OCI-LY7 (cell line): Measurements from ENCODE around the gene COL6A2. TPM values are rescaled to one million over a fixed set of nuclear protein-coding genes. Genes with fewer than 3 reads are reported as not detected.

ENCODE experiments used
- BruUV-seq: library from RNA; stranded (reverse); fragments of 400-500 nt; replicated peaks from 2 replicates; lab custom pipeline; 2021; lab: Mats Ljungman, UMichigan
- CTCF ChIA-PET: fragments of 300-600 bp; sonication (Branson Sonifier 250); formaldehyde crosslinking; loops from one replicate; lab custom pipeline; 2022; ENCODE audit warnings: antibody characterized with exemption; ENCODE audit not compliant: unreplicated experiment; lab: Charles Lee
- POLR2A ChIA-PET: fragments of 300-600 bp; sonication (Branson Sonifier 250); formaldehyde crosslinking; loops from one replicate; lab custom pipeline; 2022; ENCODE audit warnings: antibody characterized with exemption; lab: Charles Lee
- DNase-seq: peaks from one replicate; pipeline ENCODE4 v3.0.0-alpha.2; 2015; ENCODE audit warnings: low spot score
- H2AFZ ChIP-seq: fragments of 200-600 bp; sonication (generic), shearing (Covaris generic); 2 replicates; pipeline ENCODE4 v1.6.1; 2014; ENCODE audit warnings: mild to moderate bottlenecking, antibody characterized with exemption, low read length, moderate library complexity
- H3K27ac ChIP-seq: fragments of 200-600 bp; sonication (generic); 2 replicates; pipeline ENCODE4 v1.5.1; 2014; ENCODE audit warnings: mixed run types, low read depth, mild to moderate bottlenecking, moderate library complexity, low read length, inconsistent platforms; ENCODE audit not compliant: poor library complexity, severe bottlenecking
- H3K36me3 ChIP-seq: fragments of 200-600 bp; sonication (generic); 2 replicates; pipeline ENCODE4 v1.6.1; 2014; ENCODE audit warnings: mild to moderate bottlenecking, antibody characterized with exemption, low read length, moderate library complexity, mixed read lengths; ENCODE audit not compliant: insufficient read depth
- H3K4me1 ChIP-seq: fragments of 200-600 bp; sonication (generic); 2 replicates; pipeline ENCODE4 v1.5.1; 2014; ENCODE audit warnings: mild to moderate bottlenecking, low read length; ENCODE audit not compliant: insufficient read depth, poor library complexity, severe bottlenecking
- H3K4me2 ChIP-seq: fragments of 200-600 bp; sonication (generic); 2 replicates; pipeline ENCODE4 v1.6.1; 2014; ENCODE audit warnings: mild to moderate bottlenecking, low read length
- H3K4me3 ChIP-seq: fragments of 200-600 bp; sonication (generic); 2 replicates; pipeline ENCODE4 v1.5.1; 2014; ENCODE audit warnings: mild to moderate bottlenecking, low read depth, low read length; ENCODE audit not compliant: poor library complexity, severe bottlenecking
- H3K79me2 ChIP-seq: fragments of 200-600 bp; sonication (generic); 2 replicates; pipeline ENCODE4 v1.6.1; 2016; ENCODE audit warnings: low read depth, mild to moderate bottlenecking, low read length, moderate library complexity, mixed read lengths; ENCODE audit not compliant: insufficient read depth
- H3K9me2 ChIP-seq: fragments of 200-600 bp; sonication (generic); 2 replicates; pipeline ENCODE4 v1.6.1; 2016; ENCODE audit warnings: mild to moderate bottlenecking, low read length, mixed read lengths; ENCODE audit not compliant: insufficient read depth
- H3K9me3 ChIP-seq: fragments of 200-600 bp; sonication (generic); 2 replicates; pipeline ENCODE4 v1.6.1; 2014; ENCODE audit warnings: mild to moderate bottlenecking, mixed run types, low read length, mixed read lengths
- H4K20me1 ChIP-seq: fragments of 200-600 bp; sonication (generic); 2 replicates; pipeline ENCODE4 v1.6.1; 2014; ENCODE audit warnings: mild to moderate bottlenecking, antibody characterized with exemption, low read length, moderate library complexity, mixed read lengths; ENCODE audit not compliant: insufficient read depth
- EZH2phosphoT487 ChIP-seq: fragments of 200-600 bp; sonication (generic); IDR thresholded peaks from 2 replicates; pipeline ENCODE4 v1.6.1; 2018; ENCODE audit warnings: low read depth, borderline replicate concordance, mild to moderate bottlenecking, mixed run types, antibody characterized with exemption, low read length, moderate library complexity, mixed read lengths
- intact Hi-C: fragments of 100-400 bp; cut with micrococcal nuclease; formaldehyde crosslinking; loops from one replicate; pipeline ENCODE4 v1.10.0; 2022; ENCODE audit not compliant: unreplicated experiment
- total RNA-seq, 2 experiments: library from RNA; depleted of rRNA in 1 of 2; stranded (reverse); fragments of >200 nt in 1 of 2; shearing (Covaris generic) in 1 of 2; gene quantifications; 2 replicates each; pipeline ENCODE4 v1.2.3, GENCODE V29; 2014 to 2022
- TF ChIP-seq, protein P1 (sequence below): fragments of 200-600 bp; sonication (generic); conservative IDR thresholded peaks from 2 replicates; pipeline ENCODE4 v1.5.1; 2014; ENCODE audit warnings: mild to moderate bottlenecking, antibody characterized with exemption, low read length, moderate library complexity, mixed read lengths

COL6A2 gene
- total RNA-seq, 2 experiments from 2014 or later, result not detected

DNA sequence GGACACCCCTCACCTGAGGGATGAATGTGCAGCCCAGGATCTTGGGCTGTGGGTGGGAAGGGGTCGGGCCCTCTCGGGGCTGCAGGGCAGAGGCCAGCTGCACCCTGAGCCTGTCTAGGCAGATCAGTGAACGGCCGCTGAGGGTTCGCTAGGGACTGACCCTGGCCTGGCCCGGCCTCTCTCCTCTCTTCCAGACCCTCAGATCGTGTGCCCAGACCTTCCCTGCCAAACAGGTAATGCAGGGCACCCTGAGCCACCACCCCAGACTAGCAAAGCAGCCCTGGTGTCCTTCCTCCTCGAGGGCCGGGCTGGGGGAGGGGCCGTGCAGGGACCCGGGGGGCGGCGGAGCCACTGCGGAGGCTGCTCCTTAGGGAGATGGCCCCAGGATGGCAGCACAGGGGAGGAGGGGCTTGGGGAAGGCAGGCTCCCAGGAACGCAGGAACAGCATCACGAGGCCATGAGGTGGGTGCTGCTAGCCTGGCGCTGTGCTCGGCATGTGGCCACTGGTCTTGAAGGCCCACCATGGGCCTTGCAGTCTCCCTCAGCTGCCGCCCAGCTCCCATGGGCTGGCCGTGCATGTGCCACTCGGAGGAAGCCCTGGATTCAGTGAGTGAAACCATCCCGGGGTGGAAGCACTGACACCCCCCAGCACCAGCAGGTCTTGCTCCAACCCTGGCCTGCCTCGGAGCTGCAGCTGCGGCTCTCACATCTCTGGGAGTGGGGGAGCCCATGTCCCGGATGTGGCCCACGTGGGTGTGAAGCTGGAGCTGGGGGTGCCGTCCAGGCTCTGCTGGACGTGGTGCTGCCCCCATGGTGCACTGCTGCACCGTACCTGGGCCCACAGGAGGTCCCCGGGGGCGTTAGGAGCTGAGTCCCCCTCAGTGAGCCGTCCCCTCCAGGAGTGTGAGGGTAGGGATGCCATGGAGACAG is 28.7 kb downstream of the COL6A2 start:
- no peak overlapping the region for H3K4me2 ChIP-seq
- no peaks in the 10 kb centered on the region for H3K4me1 ChIP-seq
- H3K79me2 ChIP-seq, result no peaks in the 10 kb centered on the region
- H2AFZ ChIP-seq, result no peak overlapping the region
- ChIA-PET CTCF (no interaction called here), POLR2A (no interaction called here)
- H3K9me3 ChIP-seq, result no peaks in the 10 kb centered on the region
- H3K9me2 ChIP-seq, result no peaks in the 10 kb centered on the region
- DNase-seq, result no peak
- no peak overlapping the region for H3K27ac ChIP-seq
- no peak overlapping the region for H3K4me3 ChIP-seq
- no TSS peak for BruUV-seq
- no peaks in the 10 kb centered on the region for H4K20me1 ChIP-seq
- H3K36me3 ChIP-seq, result no peaks in the 10 kb centered on the region
- TF ChIP-seq, protein P1, sequence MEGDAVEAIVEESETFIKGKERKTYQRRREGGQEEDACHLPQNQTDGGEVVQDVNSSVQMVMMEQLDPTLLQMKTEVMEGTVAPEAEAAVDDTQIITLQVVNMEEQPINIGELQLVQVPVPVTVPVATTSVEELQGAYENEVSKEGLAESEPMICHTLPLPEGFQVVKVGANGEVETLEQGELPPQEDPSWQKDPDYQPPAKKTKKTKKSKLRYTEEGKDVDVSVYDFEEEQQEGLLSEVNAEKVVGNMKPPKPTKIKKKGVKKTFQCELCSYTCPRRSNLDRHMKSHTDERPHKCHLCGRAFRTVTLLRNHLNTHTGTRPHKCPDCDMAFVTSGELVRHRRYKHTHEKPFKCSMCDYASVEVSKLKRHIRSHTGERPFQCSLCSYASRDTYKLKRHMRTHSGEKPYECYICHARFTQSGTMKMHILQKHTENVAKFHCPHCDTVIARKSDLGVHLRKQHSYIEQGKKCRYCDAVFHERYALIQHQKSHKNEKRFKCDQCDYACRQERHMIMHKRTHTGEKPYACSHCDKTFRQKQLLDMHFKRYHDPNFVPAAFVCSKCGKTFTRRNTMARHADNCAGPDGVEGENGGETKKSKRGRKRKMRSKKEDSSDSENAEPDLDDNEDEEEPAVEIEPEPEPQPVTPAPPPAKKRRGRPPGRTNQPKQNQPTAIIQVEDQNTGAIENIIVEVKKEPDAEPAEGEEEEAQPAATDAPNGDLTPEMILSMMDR, result no peak
- TF ChIP-seq EZH2phosphoT487, result no peak
- intact Hi-C loops, result no loop called here

DNA sequence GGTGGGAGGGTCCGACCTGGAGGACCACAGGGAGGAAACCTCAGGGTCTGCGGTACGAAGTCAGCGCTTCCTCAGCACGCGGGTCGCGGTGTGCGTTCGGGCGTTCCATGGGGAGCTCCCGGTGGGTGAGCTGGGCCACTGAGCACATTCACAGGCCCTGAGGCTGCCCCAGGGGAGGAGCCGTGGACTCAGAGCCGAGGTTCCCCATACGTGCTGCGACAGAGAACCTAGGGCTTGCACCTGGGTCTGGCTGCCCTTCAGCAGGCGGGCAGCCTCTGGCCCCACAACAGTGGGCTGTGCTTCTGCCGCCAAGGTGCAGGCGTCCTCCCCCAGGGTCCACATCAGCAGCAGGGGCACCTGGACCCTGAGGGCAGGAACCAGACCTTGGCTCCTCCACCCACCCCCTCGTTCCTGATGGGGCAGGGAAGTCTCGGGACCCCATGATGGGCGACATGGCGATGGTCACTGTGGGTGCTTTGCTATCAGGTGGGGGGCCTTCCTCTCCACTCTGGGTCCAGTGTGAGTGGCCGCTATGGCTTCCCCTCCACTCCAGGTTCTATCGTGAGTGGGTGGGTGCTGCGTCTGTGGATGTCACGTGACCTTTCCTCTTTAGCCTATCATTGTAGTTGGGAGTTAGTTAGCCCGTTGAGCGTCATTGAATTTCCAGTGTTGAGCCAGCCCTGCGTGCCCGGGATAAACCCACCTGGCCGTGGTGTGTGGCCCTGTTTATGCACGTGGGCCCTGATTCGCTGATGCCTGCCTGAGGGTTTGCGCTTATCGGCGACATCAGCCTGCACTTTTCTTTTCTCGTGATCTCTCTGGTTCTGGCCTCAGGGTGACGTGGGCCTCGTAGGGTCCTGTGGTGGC is 29.6 kb downstream of the COL6A2 start:
- DNase-seq, result no peak
- H3K4me2 ChIP-seq, result no peak overlapping the region

More for the DNA sequence above, 29.6 kb downstream of the COL6A2 start:
- Histone ChIP-seq H2AFZ (no peak overlapping the region), H3K9me3 (no peaks in the 10 kb centered on the region), H3K9me2 (no peaks in the 10 kb centered on the region), H3K36me3 (no peaks in the 10 kb centered on the region), H3K4me1 (no peaks in the 10 kb centered on the region), H3K79me2 (no peaks in the 10 kb centered on the region), H3K4me3 (no peak overlapping the region), H3K27ac (no peak overlapping the region), H4K20me1 (no peaks in the 10 kb centered on the region)
- ChIA-PET POLR2A (no interaction called here), CTCF (no interaction called here)
- intact Hi-C loops, result no loop called here
- TF ChIP-seq, protein P1, result no peak
- no peak for TF ChIP-seq EZH2phosphoT487
- no TSS peak for BruUV-seq
